ENCODE measurements around the gene STARD9. TPM values are rescaled to one million over a fixed set of nuclear protein-coding genes. Genes with fewer than 3 reads are reported as not detected.
"Not testable (repeated sequence)": the region's sequence is repeated elsewhere in the genome, so short reads cannot be mapped to it uniquely, and the experiment has no call there.

The STARD9 gene
- polyA plus RNA-seq, 1 donor, result 18.3 TPM

DNA sequence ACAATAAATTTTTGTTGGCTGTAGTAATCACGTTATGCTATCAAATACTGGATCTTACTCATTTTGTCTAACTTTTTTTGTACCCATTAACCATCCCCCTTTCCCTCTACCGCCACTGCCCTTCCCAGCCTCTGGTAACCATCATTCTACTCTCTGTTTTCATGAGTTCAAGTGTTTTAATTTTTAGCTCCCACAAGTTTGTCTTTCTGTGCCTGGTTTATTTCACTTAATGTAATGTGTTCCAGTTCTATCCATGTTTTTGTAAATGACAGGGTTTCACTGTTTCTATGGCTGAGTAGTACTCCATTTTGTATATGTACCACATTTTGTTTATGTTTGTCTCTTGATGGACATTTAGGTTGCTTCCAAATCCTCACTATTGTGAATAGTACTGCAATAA is 52.1 kb downstream of the STARD9 start:
- DNase-seq (ENCODE audit: low read depth), result no peak

DNA sequence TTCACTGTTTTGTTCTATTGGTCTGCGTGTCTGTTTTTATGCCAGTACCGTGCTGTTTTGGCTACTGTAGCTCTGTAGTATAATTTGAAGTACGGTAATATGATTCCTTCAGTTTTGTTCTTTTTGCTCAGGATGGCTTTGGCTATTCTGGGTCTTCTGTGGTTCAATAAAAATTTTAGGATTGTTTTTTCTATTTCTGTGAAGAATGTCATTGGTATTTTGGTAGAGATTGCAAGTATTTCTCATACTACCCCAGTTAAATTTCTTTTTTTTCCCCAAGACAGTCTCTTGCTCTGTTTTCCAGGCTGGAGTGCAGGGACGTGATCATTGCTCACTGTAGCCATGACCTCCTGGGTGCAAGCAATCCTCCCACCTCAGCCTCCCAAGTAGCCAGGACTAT is 53.4 kb downstream of the STARD9 start:
- DNase-seq (ENCODE audit: low read depth), result no peak

DNA sequence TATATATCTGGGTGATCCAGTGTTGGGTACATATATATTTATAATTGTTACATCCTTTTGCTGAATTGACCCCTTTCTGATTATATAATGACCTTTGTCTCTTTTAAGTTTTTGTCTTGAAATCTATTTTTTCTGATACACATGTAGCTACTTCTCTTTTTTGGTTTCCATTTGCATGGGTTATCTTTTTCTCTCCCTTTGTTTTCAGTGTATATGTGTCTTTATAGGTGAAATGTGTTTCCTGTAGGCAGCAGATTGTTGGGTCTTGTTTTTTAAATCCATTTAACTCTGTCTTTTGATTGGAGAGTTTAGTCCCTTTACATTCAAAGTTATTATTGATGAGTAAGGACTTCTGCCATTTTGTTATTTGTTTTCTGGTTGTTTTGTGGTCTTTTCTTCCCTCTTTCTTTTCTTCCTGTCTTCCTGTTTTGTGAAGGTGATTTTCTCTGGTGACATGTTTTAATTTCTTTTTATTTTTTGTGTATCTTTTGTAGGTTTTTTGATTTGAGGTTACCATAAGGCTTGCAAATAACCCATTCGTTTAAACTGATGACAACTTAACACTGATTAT is 56.8 kb downstream of the STARD9 start:
- no peak for DNase-seq (ENCODE audit: low read depth)

DNA sequence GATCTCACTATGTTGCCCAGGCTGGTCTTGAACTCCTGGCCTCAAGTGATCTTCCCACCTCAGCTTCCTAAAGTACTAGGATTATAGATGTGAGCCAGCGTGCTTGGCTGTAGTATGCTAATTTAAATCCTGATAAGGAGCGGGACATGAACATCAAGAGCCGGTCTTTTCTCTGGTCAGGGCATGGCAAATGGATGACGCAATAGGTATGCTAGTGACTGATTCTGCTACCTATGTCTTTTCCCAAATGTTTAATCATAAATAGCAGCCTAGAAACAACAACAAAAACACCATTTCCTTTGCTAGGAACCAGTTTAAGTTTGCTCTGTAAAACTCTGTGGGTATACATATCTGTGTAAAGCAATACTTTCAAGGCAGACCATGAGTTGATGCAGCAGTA is 64.7 kb downstream of the STARD9 start:
- no peak for DNase-seq (ENCODE audit: low read depth)

DNA sequence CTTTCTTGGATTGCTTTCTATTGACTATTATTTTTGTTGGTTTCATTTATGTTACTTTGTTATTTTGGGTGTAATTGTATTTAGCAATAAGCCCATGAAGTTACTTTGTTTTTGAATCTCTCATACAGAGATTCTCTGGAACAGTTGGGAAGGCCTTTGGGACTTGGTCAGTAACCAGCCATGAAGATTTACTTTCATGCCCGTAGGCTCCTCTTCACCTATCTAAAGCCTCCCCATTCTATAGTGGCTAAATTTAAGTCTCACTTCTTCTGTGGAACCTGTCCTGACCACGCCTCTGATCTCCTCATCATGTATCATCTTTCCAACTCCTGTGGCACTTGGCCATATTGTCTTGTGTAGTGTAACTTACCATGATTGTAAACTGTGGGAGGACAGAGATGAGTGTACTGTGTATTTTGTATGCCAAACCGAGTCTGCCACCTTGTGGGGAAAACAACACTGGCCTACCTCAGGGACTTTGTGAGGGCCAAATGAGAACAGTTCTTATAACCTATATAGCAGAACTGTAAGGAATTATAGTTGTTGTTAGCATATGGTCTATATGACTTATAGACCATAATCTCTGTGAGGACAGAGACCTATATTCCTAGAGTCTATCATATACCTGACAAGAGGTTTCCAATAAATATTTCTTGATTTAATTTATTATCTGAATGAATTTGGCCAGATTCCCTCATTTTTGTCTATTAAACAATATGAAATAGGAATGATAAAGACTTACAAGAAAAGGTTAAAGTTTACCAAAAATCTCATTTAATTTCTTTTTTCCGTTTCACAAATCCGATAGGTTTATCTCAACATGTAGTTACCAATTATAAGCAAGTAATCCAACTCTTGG is 75.0 kb downstream of the STARD9 start:
- peak; percentile 68 for DNase-seq (ENCODE audit: low read depth)

DNA sequence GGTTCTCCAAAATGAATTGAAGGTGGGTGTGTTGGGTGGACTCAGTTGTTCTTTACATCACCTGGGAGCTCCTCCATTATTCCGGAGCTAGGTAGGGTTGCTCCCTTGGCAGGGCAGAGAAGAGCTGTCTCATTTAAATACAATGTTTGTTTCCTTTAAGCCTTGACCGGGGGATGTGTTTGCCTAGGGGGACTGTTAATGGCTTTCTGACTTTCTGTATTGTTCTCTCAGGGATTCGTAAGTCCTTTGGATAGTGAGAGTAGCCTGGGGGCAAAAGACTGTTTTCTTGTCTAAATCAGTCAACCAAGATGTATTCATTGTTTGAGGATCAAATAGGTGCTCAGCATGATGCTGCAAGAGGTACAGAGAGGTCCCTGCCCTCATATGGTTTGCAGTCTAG is 90.4 kb downstream of the STARD9 start:
- no peak for DNase-seq (ENCODE audit: low read depth)

DNA sequence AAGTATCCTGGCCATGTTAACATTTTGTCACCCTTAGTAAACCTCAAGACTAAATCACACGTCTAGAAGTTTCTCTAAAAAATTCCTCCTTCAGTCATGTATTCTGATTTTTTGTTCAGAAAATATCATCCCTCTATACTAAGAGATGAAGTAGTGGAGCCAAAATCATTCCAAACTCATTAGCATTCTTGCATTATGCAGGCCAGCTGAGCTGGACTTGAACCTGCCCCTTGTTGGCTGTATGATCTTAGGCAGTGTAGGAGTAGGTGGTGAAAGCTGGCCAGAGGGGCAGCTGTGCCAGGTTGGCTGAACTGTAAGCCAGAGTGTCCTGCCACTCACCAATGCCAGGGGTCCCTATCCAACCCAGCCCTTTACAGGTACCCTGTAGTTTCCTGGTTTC is 92.4 kb downstream of the STARD9 start:
- no peak for DNase-seq (ENCODE audit: low read depth)

DNA sequence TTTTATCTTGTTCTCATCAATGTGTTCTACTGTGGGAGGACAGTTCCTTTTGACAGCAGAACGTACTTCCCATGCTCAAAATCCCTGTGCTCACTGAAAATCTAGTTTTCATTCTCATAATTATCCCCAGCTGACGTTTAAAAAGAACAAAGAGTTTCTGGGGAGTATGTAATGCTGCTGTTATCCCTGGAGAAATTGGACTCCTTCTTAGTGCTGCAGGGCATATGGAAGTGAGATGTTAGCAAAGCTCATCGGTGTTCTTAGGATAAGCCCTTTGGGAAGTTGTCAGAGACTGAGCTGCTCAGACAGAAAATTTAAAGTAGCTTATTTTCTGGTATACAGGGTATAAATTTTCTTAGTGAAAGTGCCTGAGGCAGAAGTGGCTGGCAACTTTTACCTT is 95.0 kb downstream of the STARD9 start:
- no peak for DNase-seq (ENCODE audit: low read depth)

DNA sequence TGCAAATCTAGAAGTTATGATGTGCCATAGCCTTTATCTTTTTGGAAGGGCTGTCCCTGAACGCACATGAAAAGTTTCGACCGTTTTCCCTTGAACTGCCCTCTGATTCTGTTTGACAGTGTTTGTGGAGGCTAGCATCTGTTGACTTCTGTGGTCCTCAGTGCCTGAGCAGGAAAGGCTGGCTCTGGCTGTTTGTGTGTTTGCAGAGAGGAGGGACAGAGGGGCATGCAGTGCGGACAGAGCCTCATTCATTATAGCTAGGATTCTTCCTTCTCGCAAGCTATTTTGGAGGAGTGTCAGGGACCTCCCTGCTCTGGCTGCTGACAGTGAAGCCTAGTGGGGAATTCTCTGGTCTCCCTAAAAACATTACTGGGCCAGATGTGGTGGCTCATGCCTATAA is 97.0 kb downstream of the STARD9 start:
- no peak for DNase-seq (ENCODE audit: low read depth)

DNA sequence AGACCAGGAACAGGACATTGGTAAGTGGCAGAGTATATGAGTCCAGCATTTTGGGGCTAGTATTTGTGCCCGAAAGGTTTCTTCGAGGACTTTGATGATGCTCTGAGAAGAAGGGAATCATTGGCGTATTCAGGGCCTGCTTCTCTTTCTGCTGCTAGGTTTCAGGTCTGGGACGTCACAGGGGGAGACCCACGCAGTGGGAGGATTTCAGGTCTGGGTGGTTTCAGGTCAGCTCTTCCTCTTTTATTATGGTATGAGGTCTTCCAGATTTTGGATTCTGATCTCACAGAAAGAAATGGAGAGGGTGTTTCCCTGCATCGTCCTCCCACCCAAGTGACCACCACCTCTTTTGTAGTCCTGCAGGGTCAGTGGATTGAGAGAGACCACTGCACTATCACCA is 99.1 kb downstream of the STARD9 start:
- no peak for DNase-seq (ENCODE audit: low read depth)

DNA sequence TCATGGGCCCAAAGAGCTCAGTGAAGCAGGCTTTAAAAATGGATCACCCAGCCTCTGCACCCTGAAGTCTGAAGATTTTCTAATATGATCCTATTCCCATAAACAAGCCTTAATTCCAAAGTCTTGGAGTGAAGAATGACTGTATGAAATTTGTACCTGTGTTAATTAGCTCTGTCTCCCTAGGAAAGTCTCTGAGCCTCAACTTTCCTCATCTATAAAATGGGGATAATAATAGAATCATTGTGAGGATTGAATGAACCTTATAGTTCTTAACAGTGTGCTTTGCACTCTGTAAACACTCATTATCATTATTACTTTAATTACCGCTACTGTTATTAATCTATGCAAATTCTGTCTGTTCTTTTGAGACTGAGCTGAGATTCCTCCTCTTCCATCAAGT is 99.6 kb downstream of the STARD9 start:
- DNase-seq (ENCODE audit: low read depth), result no peak

DNA sequence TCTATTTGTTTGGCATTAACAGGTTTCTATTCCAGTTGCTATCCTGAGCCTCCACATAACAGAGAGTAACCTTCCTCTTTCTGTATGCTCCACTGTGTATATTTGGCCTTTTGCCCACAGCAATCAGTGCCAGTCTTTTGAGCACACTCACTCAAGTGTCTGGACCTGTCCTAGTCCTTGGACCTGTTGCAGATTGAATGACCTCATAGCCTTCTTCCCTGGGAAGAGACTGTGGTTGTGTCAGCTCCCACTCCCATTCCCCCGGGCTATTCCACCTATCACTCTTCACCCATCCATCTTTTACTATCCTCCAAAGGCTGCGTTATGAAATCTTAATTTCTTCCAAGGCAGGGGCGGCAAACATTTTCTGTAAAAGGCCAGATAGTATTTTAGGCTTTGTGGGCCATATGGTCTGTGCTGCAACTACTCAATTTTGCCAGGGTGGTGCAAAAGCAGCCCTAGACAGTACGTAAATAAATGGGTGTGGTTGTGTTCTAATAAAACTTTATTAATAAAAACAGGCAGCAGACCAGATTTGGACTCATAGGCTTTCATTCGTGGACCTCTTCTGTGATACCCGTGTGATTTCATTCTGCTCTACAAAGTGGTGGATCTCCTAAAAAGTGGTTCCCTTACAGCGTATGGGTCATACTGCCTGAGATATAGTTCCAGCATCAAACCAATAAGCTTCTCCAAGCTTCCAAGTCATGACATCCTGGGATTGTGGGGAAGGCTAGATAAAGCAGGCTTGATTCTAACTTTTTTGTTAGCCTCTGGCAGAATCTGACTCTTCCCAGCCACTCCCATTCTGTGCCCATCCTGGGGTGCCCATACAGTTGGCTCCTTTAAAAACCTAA is 104.1 kb downstream of the STARD9 start:
- no peak for DNase-seq (ENCODE audit: low read depth)

DNA sequence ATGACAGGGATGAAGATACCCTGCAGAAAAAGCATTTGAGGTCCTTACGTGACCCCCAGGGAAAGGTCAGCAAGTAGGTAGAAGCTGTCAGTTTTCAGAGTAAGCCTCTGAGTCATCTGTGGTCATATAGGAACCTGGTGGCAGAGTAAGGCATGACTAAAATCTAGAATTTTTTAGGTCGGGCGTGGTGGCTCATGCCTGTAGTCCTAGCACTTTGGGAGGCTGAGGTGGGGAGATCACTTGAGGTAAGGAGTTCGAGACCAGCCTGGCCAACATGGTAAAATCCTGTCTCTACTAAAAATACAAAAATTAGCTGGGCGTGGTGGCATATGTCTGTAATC is 104.7 kb downstream of the STARD9 start:
- DNase-seq (ENCODE audit: low read depth), result not testable (repeated sequence)

DNA sequence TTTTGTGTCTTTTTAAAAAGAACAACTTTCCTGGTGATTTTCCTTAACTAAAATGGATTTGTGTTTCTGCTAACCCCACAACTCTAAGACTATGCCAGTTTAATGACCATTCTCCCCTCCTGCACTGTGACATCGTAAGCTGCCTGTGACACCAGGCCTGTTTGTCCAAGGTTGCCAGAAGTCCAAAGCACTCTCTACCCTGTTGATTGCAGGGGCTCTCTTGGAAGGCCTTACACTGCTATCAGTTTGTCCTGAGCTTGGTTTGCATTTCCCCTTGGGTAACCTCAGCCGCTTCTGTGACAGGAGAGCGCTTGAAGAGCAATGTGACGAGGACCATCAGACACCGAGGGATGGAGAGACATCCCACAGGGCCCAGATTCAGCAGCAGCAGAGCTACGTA is 105.7 kb downstream of the STARD9 start:
- no peak for DNase-seq (ENCODE audit: low read depth)

DNA sequence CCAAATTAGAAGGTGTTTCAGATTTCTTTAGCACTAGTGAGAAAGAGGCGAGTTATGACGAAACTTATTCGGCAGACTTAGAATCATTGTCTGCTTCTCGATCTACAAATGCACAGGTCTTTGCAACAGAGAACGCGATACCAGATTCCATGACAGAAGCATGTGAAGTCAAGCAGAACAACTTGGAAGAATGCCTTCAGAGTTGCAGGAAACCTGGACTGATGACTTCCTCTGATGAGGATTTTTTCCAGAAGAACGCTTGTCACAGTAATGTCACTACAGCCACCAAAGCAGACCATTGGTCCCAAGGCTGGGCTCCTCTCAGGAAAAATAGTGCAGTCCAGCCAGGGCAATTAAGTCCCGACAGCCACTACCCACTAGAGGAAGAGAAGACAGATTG is 110.9 kb downstream of the STARD9 start:
- no peak for DNase-seq (ENCODE audit: low read depth)

DNA sequence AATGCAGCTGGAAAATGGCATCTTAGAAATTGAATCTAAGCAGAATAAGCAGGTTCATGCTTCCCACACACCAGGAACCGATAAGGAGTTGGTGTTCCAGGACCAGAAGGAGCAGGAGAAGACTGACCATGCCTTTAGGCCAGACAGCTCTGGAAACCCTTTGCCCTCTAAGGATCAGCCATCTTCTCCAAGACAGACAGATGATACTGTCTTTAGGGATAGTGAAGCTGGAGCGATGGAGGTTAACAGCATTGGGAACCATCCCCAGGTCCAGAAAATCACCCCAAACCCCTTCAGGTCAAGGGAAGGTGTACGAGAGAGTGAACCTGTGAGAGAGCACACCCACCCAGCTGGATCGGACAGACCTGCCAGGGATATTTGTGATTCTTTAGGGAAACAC is 112.3 kb downstream of the STARD9 start:
- DNase-seq (ENCODE audit: low read depth), result no peak

DNA sequence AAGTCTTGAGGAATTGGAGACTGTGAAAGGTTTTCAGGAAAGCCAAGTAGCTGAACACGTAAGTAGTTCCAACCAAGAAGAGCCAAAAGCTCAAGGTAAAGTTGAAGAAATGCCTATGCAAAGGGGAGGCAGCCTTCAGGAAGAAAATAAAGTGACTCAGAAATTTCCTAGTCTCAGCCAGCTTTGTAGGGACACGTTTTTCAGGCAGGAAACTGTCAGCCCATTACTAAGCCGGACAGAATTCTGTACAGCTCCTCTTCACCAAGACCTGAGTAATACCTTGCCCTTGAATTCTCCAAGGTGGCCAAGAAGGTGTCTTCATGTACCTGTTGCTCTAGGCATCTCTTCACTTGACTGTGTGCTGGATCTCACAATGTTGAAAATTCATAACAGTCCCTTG is 112.9 kb downstream of the STARD9 start:
- no peak for DNase-seq (ENCODE audit: low read depth)

DNA sequence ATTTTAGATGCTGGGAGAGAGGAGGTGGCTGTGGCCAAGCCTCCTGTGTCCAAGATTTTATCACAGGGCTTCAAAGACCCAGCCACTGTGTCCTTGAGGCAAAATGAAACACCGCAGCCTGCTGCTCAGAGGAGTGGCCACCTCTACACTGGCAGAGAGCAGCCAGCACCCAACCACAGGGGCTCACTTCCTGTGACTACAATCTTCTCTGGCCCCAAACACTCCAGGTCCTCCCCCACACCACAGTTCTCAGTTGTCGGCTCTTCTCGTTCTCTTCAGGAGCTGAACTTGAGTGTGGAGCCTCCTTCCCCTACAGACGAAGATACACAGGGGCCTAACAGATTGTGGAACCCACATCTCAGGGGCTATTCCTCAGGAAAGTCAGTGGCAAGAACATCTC is 115.9 kb downstream of the STARD9 start:
- DNase-seq (ENCODE audit: low read depth), result no peak

DNA sequence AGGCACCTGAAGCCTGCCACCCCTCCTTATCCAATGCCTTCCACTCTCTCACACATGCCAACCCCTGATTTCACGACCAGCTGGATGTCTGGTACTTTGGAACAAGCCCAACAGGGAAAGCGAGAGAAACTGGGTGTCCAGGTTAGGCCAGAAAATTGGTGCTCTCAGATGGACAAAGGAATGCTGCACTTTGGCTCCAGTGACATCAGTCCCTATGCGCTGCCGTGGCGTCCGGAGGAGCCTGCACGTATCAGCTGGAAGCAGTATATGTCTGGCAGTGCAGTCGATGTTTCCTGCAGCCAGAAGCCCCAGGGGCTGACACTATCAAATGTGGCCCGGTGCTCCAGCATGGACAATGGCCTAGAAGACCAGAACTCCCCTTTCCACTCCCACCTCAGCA is 116.4 kb downstream of the STARD9 start:
- DNase-seq (ENCODE audit: low read depth), result no peak

DNA sequence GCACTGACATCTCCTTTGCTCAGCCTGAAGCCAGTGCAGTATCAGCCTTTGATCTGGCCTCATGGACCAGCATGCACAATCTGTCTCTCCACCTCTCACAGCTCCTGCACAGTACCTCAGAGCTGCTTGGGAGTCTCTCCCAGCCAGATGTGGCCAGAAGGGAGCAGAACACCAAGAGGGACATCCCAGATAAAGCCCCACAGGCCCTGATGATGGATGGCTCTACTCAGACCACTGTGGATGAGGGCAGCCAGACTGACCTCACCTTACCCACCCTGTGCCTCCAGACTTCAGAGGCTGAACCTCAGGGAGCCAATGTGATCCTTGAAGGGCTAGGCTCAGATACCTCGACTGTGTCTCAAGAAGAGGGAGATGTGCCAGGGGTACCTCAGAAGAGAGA is 117.1 kb downstream of the STARD9 start:
- no peak for DNase-seq (ENCODE audit: low read depth)

DNA sequence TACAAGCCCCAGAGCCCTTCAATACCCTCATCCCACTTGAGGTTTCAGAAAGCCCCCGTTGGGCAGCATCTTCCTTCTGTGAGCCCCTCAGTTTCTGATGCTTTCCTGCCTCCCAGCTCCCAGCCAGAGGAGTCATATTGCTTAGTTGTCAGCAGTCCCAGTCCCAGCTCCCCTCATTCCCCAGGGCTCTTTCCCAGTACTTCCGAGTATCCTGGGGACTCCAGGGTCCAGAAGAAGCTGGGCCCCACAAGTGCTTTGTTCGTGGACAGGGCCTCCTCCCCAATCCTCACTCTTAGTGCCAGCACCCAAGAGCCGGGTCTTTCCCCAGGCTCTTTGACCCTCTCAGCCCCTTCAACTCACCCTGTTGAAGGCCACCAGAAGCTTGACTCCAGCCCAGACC is 117.6 kb downstream of the STARD9 start:
- DNase-seq (ENCODE audit: low read depth), result no peak

DNA sequence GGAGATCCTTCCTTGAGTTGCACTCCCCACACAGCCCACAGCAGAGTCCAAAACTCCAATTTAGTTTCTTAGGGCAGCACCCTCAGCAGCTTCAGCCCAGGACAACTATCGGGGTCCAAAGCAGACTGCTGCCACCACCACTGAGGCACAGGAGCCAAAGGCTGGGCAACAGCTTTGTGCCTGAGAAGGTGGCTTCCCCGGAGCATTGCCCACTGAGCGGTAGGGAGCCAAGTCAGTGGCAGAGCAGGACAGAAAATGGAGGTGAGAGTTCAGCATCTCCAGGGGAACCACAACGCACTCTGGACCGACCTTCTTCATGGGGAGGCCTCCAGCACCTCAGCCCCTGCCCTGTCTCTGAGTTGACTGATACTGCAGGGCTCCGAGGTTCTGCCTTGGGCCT is 118.1 kb downstream of the STARD9 start:
- DNase-seq (ENCODE audit: low read depth), result no peak

DNA sequence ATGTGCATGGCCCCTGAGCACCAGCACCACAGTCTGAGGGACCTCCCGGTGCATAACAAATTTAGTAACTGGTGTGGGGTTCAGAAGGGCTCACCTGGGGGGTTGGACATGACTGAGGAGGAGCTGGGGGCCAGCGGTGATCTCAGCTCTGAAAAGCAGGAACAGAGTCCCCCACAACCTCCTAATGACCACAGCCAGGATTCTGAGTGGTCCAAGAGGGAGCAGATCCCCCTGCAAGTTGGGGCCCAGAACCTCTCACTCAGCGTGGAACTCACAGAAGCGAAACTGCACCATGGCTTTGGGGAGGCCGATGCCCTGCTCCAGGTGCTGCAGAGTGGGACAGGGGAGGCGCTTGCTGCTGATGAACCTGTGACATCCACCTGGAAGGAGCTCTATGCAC is 118.5 kb downstream of the STARD9 start:
- no peak for DNase-seq (ENCODE audit: low read depth)

Data from forelimb muscle (tissue), 1 donor.